IMR-90 (cell line): Measurements from ENCODE around the gene OSMR. TPM values are rescaled to one million over a fixed set of nuclear protein-coding genes. Genes with fewer than 3 reads are reported as not detected.
A peak's percentile ranks its signal among the peaks of the same experiment; 100 is the strongest.

Experiments
- ATAC-seq: fragments of 200-7000 bp; cut with Tn5 transposase; 2 replicates; pipeline ENCODE4 v1.9.1; 2020; ENCODE audit warnings: low read depth, mild to moderate bottlenecking, moderate library complexity
- BruUV-seq: library from RNA; stranded (reverse); fragments of 400-500 nt; replicated peaks from 2 replicates; lab custom pipeline; 2021; lab: Mats Ljungman, UMichigan
- CTCF ChIA-PET: fragments of 300-600 bp; formaldehyde crosslinking; extraction: SDS; loops from one replicate; lab custom pipeline; 2021; ENCODE audit warnings: antibody characterized with exemption; lab: Yijun Ruan, JAX
- POLR2A ChIA-PET: fragments of 300-600 bp; sonication (Branson Sonifier 250); formaldehyde crosslinking; loops from one replicate; lab custom pipeline; 2022; ENCODE audit warnings: antibody characterized with exemption; ENCODE audit not compliant: unreplicated experiment; lab: Charles Lee
- DNase-seq: peaks from one replicate; pipeline ENCODE4 v3.0.0; 2013
- H2AFZ ChIP-seq: replicated peaks from 2 replicates; pipeline ENCODE3; 2013; ENCODE audit warnings: low read length, mild to moderate bottlenecking; ENCODE audit not compliant: poor library complexity
- H2AK5ac ChIP-seq: 2 replicates; pipeline ENCODE4 v1.6.1; 2013; ENCODE audit warnings: low read depth, low read length, inconsistent platforms
- H2AK9ac ChIP-seq: replicated peaks from 2 replicates; pipeline ENCODE3; 2013; ENCODE audit warnings: mild to moderate bottlenecking, low read depth, low read length, moderate library complexity; ENCODE audit not compliant: poor library complexity
- H2BK120ac ChIP-seq: 2 replicates; pipeline ENCODE4 v1.6.1; 2013; ENCODE audit warnings: low read depth, low read length, inconsistent platforms
- H2BK15ac ChIP-seq: 3 replicates; pipeline ENCODE4 v1.6.1; 2013; ENCODE audit warnings: low read depth, low read length, inconsistent platforms
- H2BK20ac ChIP-seq: 2 replicates; pipeline ENCODE4 v1.6.1; 2013; ENCODE audit warnings: low read depth, mild to moderate bottlenecking, inconsistent platforms, low read length, moderate library complexity
- H2BK5ac ChIP-seq: 2 replicates; pipeline ENCODE4 v1.6.1; 2013; ENCODE audit warnings: mild to moderate bottlenecking, low read depth, low read length, inconsistent platforms; ENCODE audit not compliant: poor library complexity, severe bottlenecking
- H3K14ac ChIP-seq: replicated peaks from 2 replicates; pipeline ENCODE4 v1.6.1; 2013; ENCODE audit warnings: low read depth, low read length, inconsistent platforms
- H3K18ac ChIP-seq: 2 replicates; pipeline ENCODE4 v1.6.1; 2013; ENCODE audit warnings: low read depth, low read length, control low read depth
- H3K23ac ChIP-seq: 2 replicates; pipeline ENCODE4 v1.6.1; 2013; ENCODE audit warnings: low read depth, low read length, inconsistent platforms
- H3K27ac ChIP-seq: 2 replicates; pipeline ENCODE4 v1.5.1; 2013; ENCODE audit warnings: mild to moderate bottlenecking, control low read depth, low read length; ENCODE audit not compliant: insufficient read depth
- H3K27me3 ChIP-seq: 2 replicates; pipeline ENCODE4 v1.6.1; 2013; ENCODE audit warnings: low read length; ENCODE audit not compliant: control insufficient read depth, insufficient read depth
- H3K36me3 ChIP-seq: 2 replicates; pipeline ENCODE4 v1.6.1; 2013; ENCODE audit warnings: low read length, mixed read lengths; ENCODE audit not compliant: control insufficient read depth, insufficient read depth
- H3K4ac ChIP-seq: 2 replicates; pipeline ENCODE4 v1.6.1; 2013; ENCODE audit warnings: low read depth, low read length, inconsistent platforms
- H3K4me1 ChIP-seq: 2 replicates; pipeline ENCODE4 v1.6.1; 2013; ENCODE audit warnings: low read length, mixed read lengths; ENCODE audit not compliant: control insufficient read depth, insufficient read depth
- H3K4me2 ChIP-seq: 2 replicates; pipeline ENCODE4 v1.6.1; 2013; ENCODE audit warnings: low read depth, mild to moderate bottlenecking, control low read depth, low read length, moderate library complexity
- H3K4me3 ChIP-seq: 2 replicates; pipeline ENCODE4 v1.5.1; 2013; ENCODE audit warnings: low read depth, mild to moderate bottlenecking, control low read depth, low read length, moderate library complexity; ENCODE audit not compliant: insufficient read depth
- H3K56ac ChIP-seq: 2 replicates; pipeline ENCODE4 v1.6.1; 2013; ENCODE audit warnings: low read length, inconsistent platforms; ENCODE audit not compliant: insufficient read depth; ENCODE audit errors: extremely low read depth
- H3K79me1 ChIP-seq, 2 experiments: 2 replicates each; pipeline ENCODE4 v1.6.1; 2013; ENCODE audit warnings: low read length in 2 of 2, inconsistent platforms in 1 of 2, low read depth in 1 of 2
- H3K9ac ChIP-seq: 2 replicates; pipeline ENCODE4 v1.6.1; 2013; ENCODE audit warnings: low read depth, low read length, control low read depth
- H3K9me1 ChIP-seq: 2 replicates; pipeline ENCODE4 v1.6.1; 2013; ENCODE audit warnings: low read length, inconsistent platforms; ENCODE audit not compliant: insufficient read depth
- H3K9me3 ChIP-seq: 2 replicates; pipeline ENCODE4 v1.6.1; 2013; ENCODE audit warnings: low read length; ENCODE audit not compliant: control insufficient read depth, insufficient read depth
- H4K20me1 ChIP-seq: 2 replicates; pipeline ENCODE4 v1.6.1; 2013; ENCODE audit warnings: low read length, inconsistent platforms; ENCODE audit not compliant: insufficient read depth
- H4K5ac ChIP-seq: 2 replicates; pipeline ENCODE4 v1.6.1; 2013; ENCODE audit warnings: mild to moderate bottlenecking, low read depth, low read length, control low read depth
- H4K8ac ChIP-seq, 2 experiments: 2 replicates each; pipeline ENCODE4 v1.6.1; 2013; ENCODE audit warnings: low read depth in 2 of 2, low read length in 2 of 2, control low read depth in 1 of 2, inconsistent platforms in 1 of 2
- H4K91ac ChIP-seq: 2 replicates; pipeline ENCODE4 v1.6.1; 2013; ENCODE audit warnings: low read depth, low read length, inconsistent platforms; ENCODE audit not compliant: insufficient read depth
- BHLHE40 ChIP-seq: fragments of 150-350 bp; IDR thresholded peaks from 2 replicates; pipeline ENCODE4 v1.6.1; 2016; ENCODE audit warnings: mild to moderate bottlenecking, low read depth, low read length
- CEBPB ChIP-seq: IDR thresholded peaks from 2 replicates; pipeline ENCODE4 v1.6.1; 2012; ENCODE audit warnings: low read depth, low read length, improper control_type of control experiment
- CHD1 ChIP-seq: IDR thresholded peaks from 2 replicates; pipeline ENCODE4 v1.6.1; 2012; ENCODE audit warnings: low read depth, low read length, improper control_type of control experiment
- CTCF ChIP-seq: conservative IDR thresholded peaks from 2 replicates; pipeline ENCODE4 v1.5.1; 2012; ENCODE audit warnings: mild to moderate bottlenecking, low read depth, low read length, improper control_type of control experiment
- ELK1 ChIP-seq: fragments of 150-350 bp; IDR thresholded peaks from 2 replicates; pipeline ENCODE4 v1.6.1; 2016; ENCODE audit warnings: low read depth, mild to moderate bottlenecking, low read length, moderate library complexity, borderline replicate concordance
- FOS ChIP-seq: fragments of 150-350 bp; IDR thresholded peaks from 2 replicates; pipeline ENCODE4 v1.6.1; 2016; ENCODE audit warnings: low read depth, low read length
- MAFK ChIP-seq: IDR thresholded peaks from 2 replicates; pipeline ENCODE4 v1.6.1; 2012; ENCODE audit warnings: low read depth, low read length, improper control_type of control experiment
- MXI1 ChIP-seq: IDR thresholded peaks from 2 replicates; pipeline ENCODE4 v1.6.1; 2012; ENCODE audit warnings: low read depth, mild to moderate bottlenecking, low read length, moderate library complexity, borderline replicate concordance
- NFE2L2 ChIP-seq: fragments of 150-350 bp; IDR thresholded peaks from 2 replicates; pipeline ENCODE4 v1.6.1; 2016; ENCODE audit warnings: low read depth, mild to moderate bottlenecking, low read length
- POLR2A ChIP-seq: IDR thresholded peaks from 2 replicates; pipeline ENCODE4 v1.6.1; 2012; ENCODE audit warnings: mild to moderate bottlenecking, low read depth, low read length
- RAD21 ChIP-seq: IDR thresholded peaks from 2 replicates; pipeline ENCODE4 v1.6.1; 2012; ENCODE audit warnings: low read length, improper control_type of control experiment
- RCOR1 ChIP-seq: IDR thresholded peaks from 2 replicates; pipeline ENCODE4 v1.6.1; 2012; ENCODE audit warnings: mild to moderate bottlenecking, low read length, improper control_type of control experiment; ENCODE audit not compliant: insufficient replicate concordance
- RFX5 ChIP-seq: IDR thresholded peaks from 2 replicates; pipeline ENCODE4 v1.8.0; 2012; ENCODE audit warnings: low read depth, mild to moderate bottlenecking, low read length, moderate library complexity
- SMC3 ChIP-seq: fragments of 150-350 bp; IDR thresholded peaks from 2 replicates; pipeline ENCODE4 v1.6.1; 2016; ENCODE audit warnings: low read depth, mild to moderate bottlenecking, antibody characterized with exemption, low read length, moderate library complexity
- USF2 ChIP-seq: fragments of 150-350 bp; IDR thresholded peaks from 2 replicates; pipeline ENCODE4 v1.6.1; 2017; ENCODE audit warnings: mild to moderate bottlenecking, antibody characterized with exemption, low read length, low read depth
- WGBS, 2 experiments: methylation state at CpG; one replicate each; pipeline versions ENCODE4 v1.1.5 to v1.1.7; 2013; ENCODE audit warnings: missing lambda C conversion rate in 2 of 2; ENCODE audit not compliant: insufficient read length in 1 of 2; ENCODE audit errors: extremely low coverage in 2 of 2; 5-methylcytosine and 5-hydroxymethylcytosine counted together
- dilution Hi-C: fragments of 300-500 bp; cut with HindIII; formaldehyde crosslinking; loops from one replicate; pipeline ENCODE4 v1.14.3; 2018; ENCODE audit warnings: low sequenced_read_pairs; ENCODE audit not compliant: unreplicated experiment
- in situ Hi-C: fragments of 300-500 bp; cut with MboI; formaldehyde crosslinking; loops from 3 replicates; pipeline ENCODE4 v1.14.3; 2019; ENCODE audit warnings: low sequenced_read_pairs, inconsistent platforms, mixed read lengths
- intact Hi-C: fragments of 100-400 bp; cut with micrococcal nuclease; formaldehyde crosslinking; loops from 2 replicates; pipeline ENCODE4 v1.10.0; 2022
- polyA plus RNA-seq, 3 experiments: library from polyadenylated mRNA; depleted of rRNA; stranded (reverse); fragments of >200 nt; gene quantifications; 2 replicates each; pipeline ENCODE4 v1.2.3, GENCODE V29; 2012; ENCODE audit warnings: low replicate concordance in 1 of 3
- total RNA-seq: library from RNA; depleted of rRNA; stranded (reverse); fragments of >200 nt; gene quantifications from 2 replicates; pipeline ENCODE4 v1.2.3, GENCODE V29; 2012

Gene OSMR
- total and polyA plus RNA-seq, 2 of the 4 experiments (the other 2 are of a cell fraction) = 41.6 to 48.7 TPM

- Histone ChIP-seq H3K14ac (no peak overlapping the region), H3K4me2 (no peak overlapping the region), H4K8ac (no peak overlapping the region), H3K27me3 (no peaks in the 10 kb centered on the region), H2AK9ac (no peak overlapping the region), H3K9me3 (no peaks in the 10 kb centered on the region), H3K79me1 (peaks cover 4 to 5% of the 10 kb centered on the region in 2 experiments; a peak in 3 of 4 replicates), H2BK20ac (no peak overlapping the region), H3K4me1 (no peaks in the 10 kb centered on the region), H4K91ac (no peak overlapping the region), H3K9me1 (no peaks in the 10 kb centered on the region), H2BK15ac (no peak overlapping the region), H3K4me3 (no peak overlapping the region), H2AK5ac (no peak overlapping the region), H4K20me1 (no peaks in the 10 kb centered on the region), H3K4ac (no peak overlapping the region), H2BK5ac (no peak overlapping the region), H4K5ac (no peak overlapping the region), H3K18ac (no peak overlapping the region), H2AFZ (no peak overlapping the region), H3K9ac (no peak overlapping the region), H2BK120ac (no peak overlapping the region), H3K36me3 (no peaks in the 10 kb centered on the region), H3K56ac (no peak overlapping the region), H3K27ac (no peak overlapping the region), H3K23ac (peak overlapping the region; percentile 32; the same call in 1 of the 2 replicates)
- ATAC-seq = no peak
- no CpG with 5 or more reads among the region's 2 CpGs for WGBS, 2 experiments
- intact Hi-C loops = no loop called here
- in situ Hi-C loops = loop anchor here (10.0 kb wide), 1 partner anchor 552 kb away; no protein-coding TSS in a partner anchor
- no peak for DNase-seq
- BruUV-seq = no TSS peak
- POLR2A ChIA-PET = no interaction called here
- dilution Hi-C loops = no loop called here
- CTCF ChIA-PET = no interaction called here
- TF ChIP-seq POLR2A = no peak
- no peak for TF ChIP-seq MAFK
- TF ChIP-seq RFX5 = no peak
- TF ChIP-seq MXI1 = no peak
- TF ChIP-seq CEBPB = no peak
- no peak for TF ChIP-seq ELK1
- TF ChIP-seq CTCF = no peak
- TF ChIP-seq BHLHE40 = no peak
- TF ChIP-seq SMC3 = no peak
- no peak for TF ChIP-seq FOS
- no peak for TF ChIP-seq CHD1
- TF ChIP-seq NFE2L2 = no peak
- no peak for TF ChIP-seq RAD21
- no peak for TF ChIP-seq USF2
- TF ChIP-seq RCOR1 = no peak
These were observed 29.5 kb upstream of the OSMR start for GRCh38 chr5:38816083-38817030.
